HCT116 (cell line): Measurements from ENCODE around the gene FAM234B. TPM values are rescaled to one million over a fixed set of nuclear protein-coding genes. Genes with fewer than 3 reads are reported as not detected.
"Not testable (repeated sequence)": the region's sequence is repeated elsewhere in the genome, so short reads cannot be mapped to it uniquely, and the experiment has no call there.

Experiments
- ATAC-seq: fragments of 200-7000 bp; cut with Tn5 transposase; 2 replicates; pipeline ENCODE4 v1.9.1; 2020; ENCODE audit warnings: mild to moderate bottlenecking, moderate library complexity
- BruUV-seq: library from RNA; stranded (reverse); fragments of 400-500 nt; replicated peaks from 2 replicates; lab custom pipeline; 2021; lab: Mats Ljungman, UMichigan
- CTCF ChIA-PET: fragments of 300-600 bp; sonication (Branson Sonifier 250); formaldehyde crosslinking; loops from one replicate; lab custom pipeline; 2021; ENCODE audit warnings: antibody characterized with exemption; lab: Charles Lee
- POLR2A ChIA-PET: fragments of 300-600, 350-600 bp; sonication (Branson Sonifier 250); formaldehyde crosslinking; loops from one replicate; lab custom pipeline; 2021; ENCODE audit warnings: antibody characterized with exemption; lab: Charles Lee
- RAD21 ChIA-PET, 2 experiments: fragments of 300-600 bp; sonication (Branson Sonifier 250); formaldehyde crosslinking; loops; one replicate each; lab custom pipeline; 2023; ENCODE audit warnings: low total read pairs in 2 of 2; ENCODE audit not compliant: uncharacterized antibody in 2 of 2, unreplicated experiment in 2 of 2, low non-redundant PET in 1 of 2; lab: Charles Lee
- DNase-seq: peaks from one replicate; pipeline ENCODE4 v3.0.0-alpha.2; 2010; ENCODE audit warnings: low read depth, low spot score
- H2AFZ ChIP-seq: fragments of 200-600 bp; shearing (Covaris generic), sonication (generic); 2 replicates; pipeline ENCODE4 v1.6.1; 2017; ENCODE audit warnings: low read depth, mixed run types, mixed read lengths, antibody characterized with exemption, low read length; ENCODE audit not compliant: poor library complexity, severe bottlenecking
- H3K27ac ChIP-seq: 2 replicates; pipeline ENCODE4 v1.5.1; 2012; ENCODE audit warnings: low read depth, low read length
- H3K27me3 ChIP-seq: fragments of 200-600 bp; sonication (generic); 2 replicates; pipeline ENCODE4 v1.6.1; 2016; ENCODE audit warnings: mixed run types, low read length, mixed read lengths; ENCODE audit not compliant: insufficient read depth
- H3K36me3 ChIP-seq, 2 experiments: fragments of 200-500 bp in 1 of 2; fragments of 200-600 bp in 1 of 2; sonication (Bioruptor generic) in 1 of 2; sonication (generic) in 1 of 2; 2 replicates each; pipeline versions ENCODE4 v1.5.1 to v1.6.1; 2014 to 2016; ENCODE audit warnings: low read length in 2 of 2, inconsistent platforms in 1 of 2, mixed read lengths in 1 of 2, mixed run types in 1 of 2; ENCODE audit not compliant: insufficient read depth in 2 of 2, control insufficient read depth in 1 of 2
- H3K4me1 ChIP-seq, 2 experiments: fragments of 200-600 bp in 1 of 2; sonication (generic) in 1 of 2; 2 replicates each; pipeline versions ENCODE4 v1.5.1 to v1.6.1; 2012 to 2017; ENCODE audit warnings: low read length in 2 of 2, inconsistent platforms in 1 of 2, mild to moderate bottlenecking in 1 of 2, mixed read lengths in 1 of 2, mixed run types in 1 of 2, moderate library complexity in 1 of 2; ENCODE audit not compliant: insufficient read depth in 2 of 2, control insufficient read depth in 1 of 2
- H3K4me2 ChIP-seq: fragments of 200-600 bp; sonication (generic); 2 replicates; pipeline ENCODE4 v1.6.1; 2017; ENCODE audit warnings: mixed run types, low read length, mixed read lengths
- H3K4me3 ChIP-seq, 2 experiments: fragments of 200-600 bp in 1 of 2; sonication (generic) in 1 of 2; replicated peaks in 1 of 2; 2 replicates each; pipeline ENCODE4 v1.5.1; 2011 to 2016; ENCODE audit warnings: low read length in 2 of 2, control low read depth in 1 of 2, low read depth in 1 of 2, mild to moderate bottlenecking in 1 of 2, mixed read lengths in 1 of 2, mixed run types in 1 of 2
- H3K79me2 ChIP-seq: fragments of 200-600 bp; sonication (generic); 2 replicates; pipeline ENCODE4 v1.6.1; 2017; ENCODE audit warnings: mild to moderate bottlenecking, mixed run types, low read length, moderate library complexity, mixed read lengths; ENCODE audit not compliant: insufficient read depth
- H3K9ac ChIP-seq: fragments of 200-600 bp; sonication (generic); 2 replicates; pipeline ENCODE4 v1.6.1; 2016; ENCODE audit warnings: low read length, mixed read lengths
- H3K9me2 ChIP-seq: fragments of 200-600 bp; sonication (generic), shearing (Covaris generic); 2 replicates; pipeline ENCODE4 v1.6.1; 2017; ENCODE audit warnings: mixed run types, mild to moderate bottlenecking, moderate library complexity; ENCODE audit not compliant: insufficient read depth
- H3K9me3 ChIP-seq, 2 experiments: fragments of 200-500 bp in 1 of 2; fragments of 200-600 bp in 1 of 2; sonication (Bioruptor generic) in 1 of 2; sonication (generic) in 1 of 2; 2 replicates each; pipeline ENCODE4 v1.6.1; 2014 to 2017; ENCODE audit warnings: low read length in 2 of 2, mixed read lengths in 2 of 2, inconsistent platforms in 1 of 2, low read depth in 1 of 2, mild to moderate bottlenecking in 1 of 2, mixed run types in 1 of 2, moderate library complexity in 1 of 2; ENCODE audit not compliant: control insufficient read depth in 1 of 2, insufficient read depth in 1 of 2
- H4K20me1 ChIP-seq: fragments of 200-600 bp; sonication (generic), shearing (Covaris generic); 2 replicates; pipeline ENCODE4 v1.6.1; 2017; ENCODE audit warnings: mixed run types, mild to moderate bottlenecking, moderate library complexity; ENCODE audit not compliant: insufficient read depth
- CEBPB ChIP-seq: IDR thresholded peaks from 2 replicates; pipeline ENCODE4 v1.6.1; 2012; ENCODE audit warnings: low read depth
- EGR1 ChIP-seq: IDR thresholded peaks from 2 replicates; pipeline ENCODE4 v1.6.1; 2012; ENCODE audit warnings: low read depth
- ELF1 ChIP-seq: IDR thresholded peaks from 2 replicates; pipeline ENCODE4 v1.6.1; 2012; ENCODE audit warnings: low read depth, borderline replicate concordance
- FOSL1 ChIP-seq: IDR thresholded peaks from 2 replicates; pipeline ENCODE4 v1.6.1; 2012; ENCODE audit warnings: low read depth
- SRF ChIP-seq: IDR thresholded peaks from 2 replicates; pipeline ENCODE4 v1.6.1; 2012; ENCODE audit warnings: low read depth
- TCF7L2 ChIP-seq: IDR thresholded peaks from 2 replicates; pipeline ENCODE4 v1.7.0; 2011; ENCODE audit warnings: borderline replicate concordance, inconsistent platforms; ENCODE audit not compliant: insufficient read depth, insufficient read length; ENCODE audit errors: extremely low read depth
- ZFX ChIP-seq: fragments of 450-650 bp; IDR thresholded peaks from 2 replicates; pipeline ENCODE4 v1.6.1; 2017
- intact Hi-C: fragments of 100-400 bp; cut with micrococcal nuclease; formaldehyde crosslinking; loops from 2 replicates; pipeline ENCODE4 v1.10.0; 2022
- total RNA-seq: library from RNA; stranded (reverse); gene quantifications from one replicate; pipeline ENCODE4 v1.2.1, GENCODE V29; 2021; ENCODE audit not compliant: unreplicated experiment
- TF ChIP-seq, protein P1 (sequence below): IDR thresholded peaks from 2 replicates; pipeline ENCODE4 v1.6.1; 2011; ENCODE audit warnings: mild to moderate bottlenecking, low read length, moderate library complexity; ENCODE audit not compliant: insufficient replicate concordance; ENCODE audit errors: extremely low read depth
- TF ChIP-seq, protein P2 (sequence below), 3 experiments: fragments of 200-600 bp in 1 of 3; sonication (generic) in 1 of 3; IDR thresholded peaks in 2 of 3; conservative IDR thresholded peaks in 1 of 3; 2 replicates each; pipeline ENCODE4 v1.5.1; 2012 to 2017; ENCODE audit warnings: low read depth in 2 of 3, low read length in 2 of 3, antibody characterized with exemption in 1 of 3, borderline replicate concordance in 1 of 3, control low read depth in 1 of 3, mild to moderate bottlenecking in 1 of 3, mixed read lengths in 1 of 3, mixed run types in 1 of 3, moderate library complexity in 1 of 3; ENCODE audit not compliant: insufficient read depth in 1 of 3
- TF ChIP-seq, protein P3 (sequence below): IDR thresholded peaks from 2 replicates; pipeline ENCODE4 v1.6.1; 2012

The FAM234B gene
- total RNA-seq, 1 experiment from 2014 or later, result 15.9 TPM

DNA sequence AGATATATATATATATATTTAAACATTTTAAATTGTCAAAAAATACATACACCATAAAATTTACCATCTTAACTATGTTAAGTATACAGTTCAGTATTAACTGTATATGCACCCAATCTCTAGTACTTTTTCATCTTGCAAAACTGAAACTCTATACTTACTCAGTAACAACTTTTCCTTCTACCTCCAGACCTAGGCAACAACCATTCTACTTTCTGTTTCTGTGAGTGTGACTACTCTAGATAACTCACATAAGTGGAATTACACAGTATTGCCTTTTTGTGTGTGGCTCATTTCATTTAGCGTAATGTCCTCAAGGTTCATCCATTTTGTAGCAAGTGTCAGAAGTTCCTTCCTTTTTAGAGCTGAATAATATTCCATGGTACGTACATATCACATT is 8.2 kb downstream of the FAM234B start:
- TF ChIP-seq TCF7L2 (no peak), ZFX (no peak), SRF (no peak), EGR1 (no peak), CEBPB (no peak), ELF1 (no peak), FOSL1 (no peak)
- TF ChIP-seq, protein P1, sequence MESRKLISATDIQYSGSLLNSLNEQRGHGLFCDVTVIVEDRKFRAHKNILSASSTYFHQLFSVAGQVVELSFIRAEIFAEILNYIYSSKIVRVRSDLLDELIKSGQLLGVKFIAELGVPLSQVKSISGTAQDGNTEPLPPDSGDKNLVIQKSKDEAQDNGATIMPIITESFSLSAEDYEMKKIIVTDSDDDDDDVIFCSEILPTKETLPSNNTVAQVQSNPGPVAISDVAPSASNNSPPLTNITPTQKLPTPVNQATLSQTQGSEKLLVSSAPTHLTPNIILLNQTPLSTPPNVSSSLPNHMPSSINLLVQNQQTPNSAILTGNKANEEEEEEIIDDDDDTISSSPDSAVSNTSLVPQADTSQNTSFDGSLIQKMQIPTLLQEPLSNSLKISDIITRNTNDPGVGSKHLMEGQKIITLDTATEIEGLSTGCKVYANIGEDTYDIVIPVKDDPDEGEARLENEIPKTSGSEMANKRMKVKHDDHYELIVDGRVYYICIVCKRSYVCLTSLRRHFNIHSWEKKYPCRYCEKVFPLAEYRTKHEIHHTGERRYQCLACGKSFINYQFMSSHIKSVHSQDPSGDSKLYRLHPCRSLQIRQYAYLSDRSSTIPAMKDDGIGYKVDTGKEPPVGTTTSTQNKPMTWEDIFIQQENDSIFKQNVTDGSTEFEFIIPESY, result no peak
- TF ChIP-seq, protein P2, sequence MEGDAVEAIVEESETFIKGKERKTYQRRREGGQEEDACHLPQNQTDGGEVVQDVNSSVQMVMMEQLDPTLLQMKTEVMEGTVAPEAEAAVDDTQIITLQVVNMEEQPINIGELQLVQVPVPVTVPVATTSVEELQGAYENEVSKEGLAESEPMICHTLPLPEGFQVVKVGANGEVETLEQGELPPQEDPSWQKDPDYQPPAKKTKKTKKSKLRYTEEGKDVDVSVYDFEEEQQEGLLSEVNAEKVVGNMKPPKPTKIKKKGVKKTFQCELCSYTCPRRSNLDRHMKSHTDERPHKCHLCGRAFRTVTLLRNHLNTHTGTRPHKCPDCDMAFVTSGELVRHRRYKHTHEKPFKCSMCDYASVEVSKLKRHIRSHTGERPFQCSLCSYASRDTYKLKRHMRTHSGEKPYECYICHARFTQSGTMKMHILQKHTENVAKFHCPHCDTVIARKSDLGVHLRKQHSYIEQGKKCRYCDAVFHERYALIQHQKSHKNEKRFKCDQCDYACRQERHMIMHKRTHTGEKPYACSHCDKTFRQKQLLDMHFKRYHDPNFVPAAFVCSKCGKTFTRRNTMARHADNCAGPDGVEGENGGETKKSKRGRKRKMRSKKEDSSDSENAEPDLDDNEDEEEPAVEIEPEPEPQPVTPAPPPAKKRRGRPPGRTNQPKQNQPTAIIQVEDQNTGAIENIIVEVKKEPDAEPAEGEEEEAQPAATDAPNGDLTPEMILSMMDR (IDR thresholded peaks at IDR 0.05 in 2 of 3, conservative IDR thresholded peaks at IDR 0.05 in 1 of 3; ENCODE audit: borderline replicate concordance in 1 of 3, insufficient read depth in 1 of 3, low read depth in 2 of 3, low read length in 2 of 3), result no peak
- TF ChIP-seq, protein P3, sequence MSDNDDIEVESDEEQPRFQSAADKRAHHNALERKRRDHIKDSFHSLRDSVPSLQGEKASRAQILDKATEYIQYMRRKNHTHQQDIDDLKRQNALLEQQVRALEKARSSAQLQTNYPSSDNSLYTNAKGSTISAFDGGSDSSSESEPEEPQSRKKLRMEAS, result no peak
- no TSS peak for BruUV-seq

DNA sequence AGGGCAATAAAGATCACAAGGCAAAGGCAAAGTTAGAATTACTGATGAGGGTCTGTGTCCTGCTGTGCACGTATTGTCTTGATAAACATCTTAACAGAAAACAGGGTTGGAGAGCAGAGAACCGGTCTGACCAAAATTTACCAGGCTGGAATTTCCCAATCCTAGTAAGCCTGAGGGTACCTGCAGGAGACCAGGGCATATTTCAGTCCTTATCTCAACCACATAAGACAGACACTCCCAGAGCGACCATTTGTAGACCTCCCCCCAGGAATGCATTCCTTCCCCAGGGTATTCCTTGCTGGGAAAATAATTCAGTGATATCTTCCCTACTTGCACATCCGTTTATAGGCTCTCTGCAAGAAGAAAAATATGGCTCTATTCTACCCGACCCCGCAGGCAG is 9.4 kb downstream of the FAM234B start:
- RAD21 ChIA-PET, H3K9me2 ChIP-seq, BruUV-seq, CTCF ChIA-PET, H3K9me3 ChIP-seq, H4K20me1 ChIP-seq, H3K9ac ChIP-seq, H3K27me3 ChIP-seq, H3K36me3 ChIP-seq, ATAC-seq, intact Hi-C loops, H3K4me3 ChIP-seq, DNase-seq, H3K4me2 ChIP-seq, H3K4me1 ChIP-seq, POLR2A ChIA-PET, H3K27ac ChIP-seq, H2AFZ ChIP-seq: not testable (repeated sequence)
- H3K79me2 ChIP-seq, result peaks cover 12% of the 10 kb centered on the region

More for the DNA sequence above, 8.2 kb downstream of the FAM234B start:
- H3K27ac ChIP-seq, result no peak overlapping the region
- H3K79me2 ChIP-seq, result peaks cover 12% of the 10 kb centered on the region
- H3K9me3 ChIP-seq, result peaks cover 0 to 3% of the 10 kb centered on the region in 2 experiments; a peak in 1 of 4 replicates
- ChIA-PET POLR2A (no interaction called here), CTCF (no interaction called here), RAD21 (no interaction called here)
- H3K9ac ChIP-seq, result no peak overlapping the region
- no peaks in the 10 kb centered on the region for H3K36me3 ChIP-seq
- intact Hi-C loops, result no loop called here
- ATAC-seq (no peak), DNase-seq (no peak)
- H3K4me2 ChIP-seq, result no peak overlapping the region
- no peaks in the 10 kb centered on the region for H4K20me1 ChIP-seq
- H3K27me3 ChIP-seq, result no peaks in the 10 kb centered on the region
- H3K9me2 ChIP-seq, result no peaks in the 10 kb centered on the region
- no peak overlapping the region for H2AFZ ChIP-seq
- H3K4me3 ChIP-seq, result no peak overlapping the region
- no peaks in the 10 kb centered on the region for H3K4me1 ChIP-seq
